ENCODE measurements around the gene MYT1. TPM values are rescaled to one million over a fixed set of nuclear protein-coding genes. Genes with fewer than 3 reads are reported as not detected.

Gene MYT1
- total and polyA plus RNA-seq, 7 donors = under 0.01 TPM; not detected in 6

- Histone ChIP-seq H3K4me1 (no peaks in the 10 kb centered on the region), H3K9me3 (no peaks in the 10 kb centered on the region), H3K4me3 (no peak overlapping the region), H3K27me3 (ENCODE audit: insufficient read depth in 3 of 3, low read length in 2 of 3) (peaks cover 0 to 56% (median 24%) of the 10 kb centered on the region in 3 donors), H3K36me3 (ENCODE audit: insufficient read depth in 1 of 2, low read depth in 1 of 2) (no peaks in the 10 kb centered on the region), H3K27ac (no peak overlapping the region)
- ATAC-seq (no peak), DNase-seq (no peak)
- WGBS, 3 donors = 81 to 100% methylated on average over 1 of the region's 1 CpG; no CpG with 5 or more reads in 1 of the 3 donors
- intact Hi-C loops (cut with DNase I) = no loop called here
- no peak for TF ChIP-seq CTCF (IDR thresholded peaks at IDR 0.05)
Observed at GRCh38 chr20:64157878-64158277, 6.4 kb upstream of the MYT1 start.

- ATAC-seq (no peak), DNase-seq (no peak)
- peaks cover 0 to 63% (median 24%) of the 10 kb centered on the region in 3 donors for H3K27me3 ChIP-seq (ENCODE audit: insufficient read depth in 3 of 3, low read length in 2 of 3)
- intact Hi-C loops (cut with DNase I) = no loop called here
- no peaks in the 10 kb centered on the region for H3K9me3 ChIP-seq
- no peak for TF ChIP-seq CTCF (IDR thresholded peaks at IDR 0.05)
- H3K27ac ChIP-seq = no peak overlapping the region
- H3K4me3 ChIP-seq = no peak overlapping the region
- no peaks in the 10 kb centered on the region for H3K36me3 ChIP-seq (ENCODE audit: insufficient read depth in 1 of 2, low read depth in 1 of 2)
- 59 to 70% (median 68%) methylated on average over 8 to 9 of the region's 9 CpGs for WGBS, 3 donors
- H3K4me1 ChIP-seq = no peaks in the 10 kb centered on the region
Observed at GRCh38 chr20:64158346-64159285, 5.6 kb upstream of the MYT1 start.

GRCh38 chr20:64159286-64159680 lies 5.0 kb upstream of the MYT1 start:
- no peaks in the 10 kb centered on the region for H3K4me1 ChIP-seq
- WGBS, 3 donors = 74 to 79% (median 79%) methylated on average over 8 of the region's 8 CpGs
- H3K27me3 ChIP-seq (ENCODE audit: insufficient read depth in 3 of 3, low read length in 2 of 3) = peaks cover 0 to 70% (median 24%) of the 10 kb centered on the region in 3 donors
- H3K9me3 ChIP-seq = no peaks in the 10 kb centered on the region
- H3K27ac ChIP-seq = no peak overlapping the region
- TF ChIP-seq CTCF (IDR thresholded peaks at IDR 0.05) = no peak
- ATAC-seq (no peak), DNase-seq (no peak)
- no peak overlapping the region for H3K4me3 ChIP-seq
- intact Hi-C loops (cut with DNase I) = no loop called here
- no peaks in the 10 kb centered on the region for H3K36me3 ChIP-seq (ENCODE audit: insufficient read depth in 1 of 2, low read depth in 1 of 2)

GRCh38 chr20:64159711-64160110 lies 4.5 kb upstream of the MYT1 start:
- 54 to 60% (median 60%) methylated on average over 7 of the region's 7 CpGs for WGBS, 3 donors
- intact Hi-C loops (cut with DNase I) = no loop called here
- no peaks in the 10 kb centered on the region for H3K4me1 ChIP-seq
- H3K4me3 ChIP-seq = no peak overlapping the region
- ATAC-seq (no peak), DNase-seq (no peak)
- H3K36me3 ChIP-seq (ENCODE audit: insufficient read depth in 1 of 2, low read depth in 1 of 2) = no peaks in the 10 kb centered on the region
- H3K27ac ChIP-seq = no peak overlapping the region
- H3K9me3 ChIP-seq = no peaks in the 10 kb centered on the region
- no peak for TF ChIP-seq CTCF (IDR thresholded peaks at IDR 0.05)
- peaks cover 0 to 73% (median 24%) of the 10 kb centered on the region in 3 donors for H3K27me3 ChIP-seq (ENCODE audit: insufficient read depth in 3 of 3, low read length in 2 of 3)
